ENCODE results near the gene ZSCAN22. TPM values are rescaled to one million over a fixed set of nuclear protein-coding genes. Genes with fewer than 3 reads are reported as not detected.

ZSCAN22 gene
- total RNA-seq, 2 donors from 2014 or later, result 2.7 to 4.1 TPM

GRCh38 chr19:58352760-58353671, 26.2 kb downstream of the ZSCAN22 start, which contains the start of gene A1BG:
TSS of gene A1BG (minus strand) at chr19:58353492. CDS start at chr19:58353437, 55 bp downstream.
- peaks cover 3% of the 10 kb centered on the region for H3K27me3 ChIP-seq (replicated peaks; ENCODE audit: insufficient read depth)
- WGBS, result 82% methylated on average over 25 of the region's 26 CpGs
- intact Hi-C loops (cut with DNase I), result no loop called here

GRCh38 chr19:58353717-58354477, 27.1 kb downstream of the ZSCAN22 start:
- no peak for DNase-seq (ENCODE audit: low spot score)
- no peak for TF ChIP-seq POLR2A (IDR thresholded peaks at IDR 0.05)
- TF ChIP-seq POLR2AphosphoS5 (IDR thresholded peaks at IDR 0.05), result no peak
- TF ChIP-seq CTCF (IDR thresholded peaks at IDR 0.05), result no peak
- 84% methylated on average over 15 of the region's 15 CpGs for WGBS
- H3K4me1 ChIP-seq (replicated peaks), result no peaks in the 10 kb centered on the region
- no peak overlapping the region for H3K4me3 ChIP-seq
- intact Hi-C loops (cut with DNase I), result no loop called here
- no peaks in the 10 kb centered on the region for H3K9me3 ChIP-seq
- no peak overlapping the region for H3K27ac ChIP-seq
- H3K27me3 ChIP-seq (replicated peaks; ENCODE audit: insufficient read depth), result peaks cover 3% of the 10 kb centered on the region
- no peaks in the 10 kb centered on the region for H3K36me3 ChIP-seq

More at GRCh38 chr19:58352760-58353671, 26.2 kb downstream of the ZSCAN22 start, which contains the start of gene A1BG:
- no peak for DNase-seq (ENCODE audit: low spot score)
- Histone ChIP-seq H3K27ac (no peak within 1 kb of the TSS), H3K4me1 (replicated peaks) (no peaks in the 10 kb centered on the region), H3K4me3 (no peak within 1 kb of the TSS), H3K36me3 (no peaks in the 10 kb centered on the region), H3K9me3 (no peaks in the 10 kb centered on the region)
- TF ChIP-seq POLR2A (IDR thresholded peaks at IDR 0.05) (no peak), POLR2AphosphoS5 (IDR thresholded peaks at IDR 0.05) (no peak), CTCF (IDR thresholded peaks at IDR 0.05) (no peak)

GRCh38 chr19:58354478-58355030, 27.8 kb downstream of the ZSCAN22 start:
- Histone ChIP-seq H3K36me3 (no peaks in the 10 kb centered on the region), H3K9me3 (no peaks in the 10 kb centered on the region), H3K27ac (no peak overlapping the region), H3K4me1 (replicated peaks) (no peaks in the 10 kb centered on the region), H3K4me3 (no peak overlapping the region), H3K27me3 (replicated peaks; ENCODE audit: insufficient read depth) (peaks cover 3% of the 10 kb centered on the region)
- no peak for TF ChIP-seq POLR2A (IDR thresholded peaks at IDR 0.05)
- no peak for TF ChIP-seq POLR2AphosphoS5 (IDR thresholded peaks at IDR 0.05)
- no peak for TF ChIP-seq CTCF (IDR thresholded peaks at IDR 0.05)
- WGBS, result 76% methylated on average over 6 of the region's 6 CpGs
- DNase-seq (ENCODE audit: low spot score), result no peak
- intact Hi-C loops (cut with DNase I), result no loop called here

GRCh38 chr19:58355215-58355796, 28.5 kb downstream of the ZSCAN22 start:
- H3K4me1 ChIP-seq (replicated peaks), result no peaks in the 10 kb centered on the region
- H3K9me3 ChIP-seq, result no peaks in the 10 kb centered on the region
- no peak overlapping the region for H3K27ac ChIP-seq
- no peaks in the 10 kb centered on the region for H3K27me3 ChIP-seq (replicated peaks; ENCODE audit: insufficient read depth)
- no peak overlapping the region for H3K4me3 ChIP-seq
- 92% methylated on average over 10 of the region's 10 CpGs for WGBS
- no peaks in the 10 kb centered on the region for H3K36me3 ChIP-seq
- TF ChIP-seq POLR2A (IDR thresholded peaks at IDR 0.05) (no peak), POLR2AphosphoS5 (IDR thresholded peaks at IDR 0.05) (no peak), CTCF (IDR thresholded peaks at IDR 0.05) (no peak)
- intact Hi-C loops (cut with DNase I), result no loop called here
- no peak for DNase-seq (ENCODE audit: low spot score)
